ENCODE measurements around the gene PPP1R10.

The PPP1R10 gene

GRCh38 chr6:30640481-30640880, 23.4 kb upstream of the PPP1R10 start:
- no peak overlapping the region for H2BK5ac ChIP-seq (ENCODE audit: low read length)

GRCh38 chr6:30635834-30636233, 18.8 kb upstream of the PPP1R10 start:
- no peak for DNase-seq (ENCODE audit: low spot score)
- Histone ChIP-seq H2BK12ac (ENCODE audit: low read length) (no peak overlapping the region), H2BK120ac (ENCODE audit: low read depth, low read length) (no peak overlapping the region), H3K4me3 (ENCODE audit: low read length in 2 of 2) (no peak overlapping the region), H3K27ac (replicated peaks; ENCODE audit: low read length) (no peak overlapping the region), H2AK5ac (ENCODE audit: low read depth, low read length) (no peak overlapping the region), H2BK15ac (ENCODE audit: low read length) (no peak overlapping the region), H3K9ac (ENCODE audit: low read depth, low read length, poor library complexity) (no peak overlapping the region), H2BK5ac (ENCODE audit: low read length) (no peak overlapping the region), H3K23ac (ENCODE audit: low read depth, low read length, poor library complexity) (no peak overlapping the region), H3K9me3 (replicated peaks in 1 of 2; ENCODE audit: control insufficient read depth in 2 of 2, insufficient read depth in 1 of 2, low read depth in 1 of 2, low read length in 2 of 2) (no peaks in the 10 kb centered on the region), H3K79me1 (ENCODE audit: low read depth, low read length) (no peaks in the 10 kb centered on the region), H3K4ac (ENCODE audit: low read length) (no peak overlapping the region), H3K36me3 (replicated peaks in 1 of 2; ENCODE audit: control insufficient read depth in 2 of 2, insufficient read depth in 2 of 2, low read length in 2 of 2) (peaks cover 27 to 84% of the 10 kb centered on the region in 2 donors), H4K8ac (ENCODE audit: low read depth, low read length) (no peak overlapping the region), H3K27me3 (ENCODE audit: control insufficient read depth in 3 of 3, insufficient read depth in 3 of 3, low read depth in 1 of 3, low read length in 3 of 3) (no peaks in the 10 kb centered on the region), H4K91ac (ENCODE audit: low read depth, low read length, poor library complexity) (no peak overlapping the region), H3K4me2 (ENCODE audit: insufficient read depth, low read length, poor library complexity, severe bottlenecking) (no peak overlapping the region), H2AFZ (ENCODE audit: low read length) (no peak overlapping the region), H3K14ac (ENCODE audit: low read length) (no peak overlapping the region), H3K18ac (ENCODE audit: low read length) (no peak overlapping the region), H3K4me1 (ENCODE audit: control insufficient read depth in 2 of 2, insufficient read depth in 1 of 2, low read depth in 1 of 2, low read length in 2 of 2) (no peaks in the 10 kb centered on the region)
- WGBS, 2 donors (ENCODE audit: extremely low coverage in 2 of 2, insufficient read length in 2 of 2, insufficient replicate concordance in 1 of 2): no CpG with 5 or more reads among the region's 3 CpGs

More at GRCh38 chr6:30640481-30640880, 23.4 kb upstream of the PPP1R10 start:
- Histone ChIP-seq H3K14ac (ENCODE audit: low read length) (no peak overlapping the region), H2BK12ac (ENCODE audit: low read length) (no peak overlapping the region), H3K27ac (replicated peaks; ENCODE audit: low read length) (no peak overlapping the region), H2AK5ac (ENCODE audit: low read depth, low read length) (no peak overlapping the region), H3K4me3 (ENCODE audit: low read length in 2 of 2) (no peak overlapping the region), H3K9me3 (replicated peaks in 1 of 2; ENCODE audit: control insufficient read depth in 2 of 2, insufficient read depth in 1 of 2, low read depth in 1 of 2, low read length in 2 of 2) (no peaks in the 10 kb centered on the region), H3K27me3 (ENCODE audit: control insufficient read depth in 3 of 3, insufficient read depth in 3 of 3, low read depth in 1 of 3, low read length in 3 of 3) (no peaks in the 10 kb centered on the region), H3K36me3 (replicated peaks in 1 of 2; ENCODE audit: control insufficient read depth in 2 of 2, insufficient read depth in 2 of 2, low read length in 2 of 2) (peaks cover 46 to 85% of the 10 kb centered on the region in 2 donors), H4K91ac (ENCODE audit: low read depth, low read length, poor library complexity) (no peak overlapping the region), H3K4ac (ENCODE audit: low read length) (no peak overlapping the region), H3K79me1 (ENCODE audit: low read depth, low read length) (peaks cover 7% of the 10 kb centered on the region), H3K4me2 (ENCODE audit: insufficient read depth, low read length, poor library complexity, severe bottlenecking) (no peak overlapping the region), H4K8ac (ENCODE audit: low read depth, low read length) (no peak overlapping the region), H2BK15ac (ENCODE audit: low read length) (no peak overlapping the region), H3K9ac (ENCODE audit: low read depth, low read length, poor library complexity) (no peak overlapping the region), H2BK120ac (ENCODE audit: low read depth, low read length) (no peak overlapping the region), H2AFZ (ENCODE audit: low read length) (no peak overlapping the region), H3K23ac (ENCODE audit: low read depth, low read length, poor library complexity) (no peak overlapping the region), H3K18ac (ENCODE audit: low read length) (no peak overlapping the region), H3K4me1 (ENCODE audit: control insufficient read depth in 2 of 2, insufficient read depth in 1 of 2, low read depth in 1 of 2, low read length in 2 of 2) (no peaks in the 10 kb centered on the region)
- no peak for DNase-seq (ENCODE audit: low spot score)
- no CpG with 5 or more reads among the region's 10 CpGs for WGBS, 2 donors (ENCODE audit: extremely low coverage in 2 of 2, insufficient read length in 2 of 2, insufficient replicate concordance in 1 of 2)

GRCh38 chr6:30626484-30627366, 9.7 kb upstream of the PPP1R10 start, which contains the start of gene ATAT1:
Gene ATAT1 (plus strand): TSS chr6:30626874.
- no peak within 1 kb of the TSS for H2BK12ac ChIP-seq (ENCODE audit: low read length)
- peaks cover 5 to 7% of the 10 kb centered on the region in 2 donors for H3K4me1 ChIP-seq (ENCODE audit: control insufficient read depth in 2 of 2, insufficient read depth in 1 of 2, low read depth in 1 of 2, low read length in 2 of 2)
- peak; percentile 77 for DNase-seq (ENCODE audit: low spot score)
- H3K36me3 ChIP-seq (replicated peaks in 1 of 2; ENCODE audit: control insufficient read depth in 2 of 2, insufficient read depth in 2 of 2, low read length in 2 of 2): peaks cover 34 to 89% of the 10 kb centered on the region in 2 donors
- peak within 1 kb of the TSS; percentile 76 for H2BK120ac ChIP-seq (ENCODE audit: low read depth, low read length)
- peak within 1 kb of the TSS; percentile 37 for H3K23ac ChIP-seq (ENCODE audit: low read depth, low read length, poor library complexity)
- H3K4me2 ChIP-seq (ENCODE audit: insufficient read depth, low read length, poor library complexity, severe bottlenecking): peak within 1 kb of the TSS; percentile 92
- H2BK5ac ChIP-seq (ENCODE audit: low read length): peak within 1 kb of the TSS; percentile 98
- H3K79me1 ChIP-seq (ENCODE audit: low read depth, low read length): peaks cover 3% of the 10 kb centered on the region
- peak within 1 kb of the TSS; percentile 82 to 86 for H3K4me3 ChIP-seq (ENCODE audit: low read length in 2 of 2)
- H3K4ac ChIP-seq (ENCODE audit: low read length): no peak within 1 kb of the TSS
- peak within 1 kb of the TSS; percentile 95 for H3K18ac ChIP-seq (ENCODE audit: low read length)
- no peaks in the 10 kb centered on the region for H3K9me3 ChIP-seq (replicated peaks in 1 of 2; ENCODE audit: control insufficient read depth in 2 of 2, insufficient read depth in 1 of 2, low read depth in 1 of 2, low read length in 2 of 2)
- peak within 1 kb of the TSS; percentile 60 for H3K27ac ChIP-seq (replicated peaks; ENCODE audit: low read length)
- peak within 1 kb of the TSS; percentile 41 for H2AK5ac ChIP-seq (ENCODE audit: low read depth, low read length)
- H2BK15ac ChIP-seq (ENCODE audit: low read length): peak within 1 kb of the TSS; percentile 64
- no CpG with 5 or more reads among the region's 36 CpGs for WGBS, 2 donors (ENCODE audit: extremely low coverage in 2 of 2, insufficient read length in 2 of 2, insufficient replicate concordance in 1 of 2)
- H3K27me3 ChIP-seq (ENCODE audit: control insufficient read depth in 3 of 3, insufficient read depth in 3 of 3, low read depth in 1 of 3, low read length in 3 of 3): no peaks in the 10 kb centered on the region
- peak within 1 kb of the TSS; percentile 93 for H4K8ac ChIP-seq (ENCODE audit: low read depth, low read length)
- H2AFZ ChIP-seq (ENCODE audit: low read length): peak within 1 kb of the TSS; percentile 85
- no peak within 1 kb of the TSS for H3K14ac ChIP-seq (ENCODE audit: low read length)
- no peak within 1 kb of the TSS for H4K91ac ChIP-seq (ENCODE audit: low read depth, low read length, poor library complexity)
- peak within 1 kb of the TSS; percentile 87 for H3K9ac ChIP-seq (ENCODE audit: low read depth, low read length, poor library complexity)

GRCh38 chr6:30625511-30625910, 8.5 kb upstream of the PPP1R10 start:
- no peak overlapping the region for H3K14ac ChIP-seq (ENCODE audit: low read length)
- no CpG with 5 or more reads among the region's 8 CpGs for WGBS, 2 donors (ENCODE audit: extremely low coverage in 2 of 2, insufficient read length in 2 of 2, insufficient replicate concordance in 1 of 2)
- H3K4me2 ChIP-seq (ENCODE audit: insufficient read depth, low read length, poor library complexity, severe bottlenecking): no peak overlapping the region
- H3K27me3 ChIP-seq (ENCODE audit: control insufficient read depth in 3 of 3, insufficient read depth in 3 of 3, low read depth in 1 of 3, low read length in 3 of 3): no peaks in the 10 kb centered on the region
- no peak overlapping the region for H2AFZ ChIP-seq (ENCODE audit: low read length)
- no peak overlapping the region for H3K4me3 ChIP-seq (ENCODE audit: low read length in 2 of 2)
- peaks cover 5 to 7% of the 10 kb centered on the region in 2 donors for H3K4me1 ChIP-seq (ENCODE audit: control insufficient read depth in 2 of 2, insufficient read depth in 1 of 2, low read depth in 1 of 2, low read length in 2 of 2)
- H2BK12ac ChIP-seq (ENCODE audit: low read length): no peak overlapping the region
- DNase-seq (ENCODE audit: low spot score): no peak
- no peaks in the 10 kb centered on the region for H3K9me3 ChIP-seq (replicated peaks in 1 of 2; ENCODE audit: control insufficient read depth in 2 of 2, insufficient read depth in 1 of 2, low read depth in 1 of 2, low read length in 2 of 2)
- no peak overlapping the region for H2AK5ac ChIP-seq (ENCODE audit: low read depth, low read length)
- no peak overlapping the region for H3K23ac ChIP-seq (ENCODE audit: low read depth, low read length, poor library complexity)
- H2BK15ac ChIP-seq (ENCODE audit: low read length): no peak overlapping the region
- peaks cover 3% of the 10 kb centered on the region for H3K79me1 ChIP-seq (ENCODE audit: low read depth, low read length)
- no peak overlapping the region for H3K9ac ChIP-seq (ENCODE audit: low read depth, low read length, poor library complexity)
- H3K27ac ChIP-seq (replicated peaks; ENCODE audit: low read length): no peak overlapping the region
- no peak overlapping the region for H3K4ac ChIP-seq (ENCODE audit: low read length)
- no peak overlapping the region for H4K8ac ChIP-seq (ENCODE audit: low read depth, low read length)
- H2BK5ac ChIP-seq (ENCODE audit: low read length): no peak overlapping the region
- no peak overlapping the region for H4K91ac ChIP-seq (ENCODE audit: low read depth, low read length, poor library complexity)
- H2BK120ac ChIP-seq (ENCODE audit: low read depth, low read length): no peak overlapping the region
- H3K36me3 ChIP-seq (replicated peaks in 1 of 2; ENCODE audit: control insufficient read depth in 2 of 2, insufficient read depth in 2 of 2, low read length in 2 of 2): peaks cover 27 to 88% of the 10 kb centered on the region in 2 donors
- H3K18ac ChIP-seq (ENCODE audit: low read length): no peak overlapping the region

Measured in neuronal stem cell (in vitro differentiated cells).